Occipital lobe (tissue), 3 donors: ENCODE data around the gene SFPQ. TPM values are rescaled to one million over a fixed set of nuclear protein-coding genes. Genes with fewer than 3 reads are reported as not detected.
"Not testable (repeated sequence)": the region's sequence is repeated elsewhere in the genome, so short reads cannot be mapped to it uniquely, and the experiment has no call there.

ENCODE experiments used
- DNase-seq: peaks from one replicate; lab custom pipeline; 2025; lab: John Stamatoyannopoulos, UW
- small RNA-seq: library from RNA; depleted of rRNA; stranded (forward); fragments of <200 nt; gene quantifications from one replicate; pipeline ENCODE3, GENCODE V24; 2014
- total RNA-seq: library from RNA; depleted of rRNA; stranded (reverse); fragments of >200 nt; gene quantifications from one replicate; pipeline ENCODE4 v1.2.3, GENCODE V29; 2014

The SFPQ gene
- total RNA-seq, 1 donor from 2014 or later = 342 TPM

DNA sequence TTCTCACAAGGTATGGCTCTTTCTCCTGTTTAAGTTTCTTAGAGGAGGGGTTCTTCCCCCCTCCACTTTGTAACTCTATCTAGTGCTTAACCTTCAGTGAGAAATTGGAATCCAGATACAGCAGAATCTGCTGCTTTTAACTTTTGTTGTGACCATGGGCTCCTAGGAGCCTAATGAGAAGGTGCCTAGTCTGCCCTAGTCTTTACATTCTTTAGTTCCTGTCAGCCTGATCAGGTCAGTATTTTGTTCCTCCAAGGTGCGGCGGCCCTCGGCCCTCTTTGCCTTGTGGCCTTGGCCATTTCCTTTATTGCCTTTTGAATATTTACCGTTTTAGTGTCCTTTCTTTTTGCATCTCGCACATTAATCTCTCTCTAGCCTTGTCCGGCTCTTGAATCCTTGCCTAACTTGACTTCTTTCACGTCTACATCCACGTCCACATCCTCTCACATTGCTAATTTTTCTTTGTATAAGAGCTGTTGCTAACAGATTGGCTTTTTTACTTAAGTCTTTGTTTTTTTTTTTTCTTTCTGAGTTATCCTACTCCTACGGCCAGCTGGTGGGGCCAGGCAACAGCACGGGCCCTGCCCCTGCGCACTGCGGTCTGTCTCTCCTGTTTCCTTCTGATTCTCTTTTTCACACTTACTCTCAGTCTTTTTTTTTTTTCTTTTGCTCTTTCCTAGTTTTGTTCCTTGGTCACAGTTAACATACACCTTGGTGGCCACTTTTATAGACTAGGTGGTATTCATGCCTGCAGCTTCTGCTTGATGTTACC lies 49.0 kb downstream of the SFPQ start:
- DNase-seq = no peak

DNA sequence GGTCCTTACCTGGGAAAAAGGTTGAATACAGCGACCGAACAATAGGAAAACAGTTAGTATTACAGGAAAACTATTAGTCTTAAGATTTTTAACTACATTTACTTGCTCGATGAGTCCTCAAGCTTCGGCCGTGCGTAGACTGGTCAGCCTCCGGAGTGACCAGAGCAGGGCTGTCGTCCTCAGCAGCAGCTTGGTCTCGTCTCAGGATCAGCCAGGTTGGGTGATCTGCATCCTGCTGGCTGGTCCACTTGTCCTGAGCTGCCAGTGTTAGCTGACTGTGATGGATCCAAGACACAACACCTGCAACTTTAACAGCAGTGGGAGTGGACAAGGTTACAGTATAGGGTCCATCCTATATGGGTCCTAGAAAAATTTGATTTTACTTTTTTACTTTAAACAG lies 50.2 kb downstream of the SFPQ start:
- DNase-seq = not testable (repeated sequence)

DNA sequence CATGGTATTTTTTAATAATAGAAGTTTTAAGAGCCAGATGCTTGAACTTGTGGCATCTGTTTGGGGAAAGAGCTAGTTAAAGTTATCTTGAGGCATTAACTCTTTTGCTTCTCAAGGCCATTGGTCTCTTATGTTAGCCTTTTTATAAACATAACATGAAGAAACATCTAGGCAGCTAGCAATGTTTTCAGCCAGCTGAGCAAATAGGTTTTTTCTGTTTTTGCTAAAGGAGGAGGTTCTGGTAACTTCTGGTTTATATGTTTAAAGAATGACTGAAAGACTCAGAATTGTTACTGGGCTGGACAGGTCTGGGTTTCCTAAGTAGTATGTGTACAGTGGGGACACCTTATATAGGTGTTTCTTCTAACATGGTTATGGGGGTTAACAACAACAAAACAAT lies 50.7 kb downstream of the SFPQ start:
- not testable (repeated sequence) for DNase-seq

DNA sequence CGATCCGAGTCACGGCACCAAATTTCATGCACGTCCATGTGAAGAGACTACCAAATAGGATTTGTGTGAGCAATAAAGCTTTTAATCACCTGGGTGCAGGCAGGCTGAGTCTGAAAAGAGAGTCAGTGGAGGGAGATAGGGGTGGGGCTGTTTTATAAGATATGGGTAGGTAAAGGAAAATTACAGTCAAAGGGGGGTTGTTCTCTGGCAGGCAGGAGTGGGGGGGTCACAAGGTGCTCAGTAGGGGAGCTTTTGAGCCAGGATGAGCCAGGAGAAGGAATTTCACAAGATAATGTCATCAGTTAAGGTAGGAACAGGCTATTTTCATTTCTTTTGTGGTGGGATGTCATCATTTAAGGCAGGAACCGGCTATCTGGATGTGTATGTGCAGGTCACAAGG lies 55.4 kb downstream of the SFPQ start:
- DNase-seq = not testable (repeated sequence)

DNA sequence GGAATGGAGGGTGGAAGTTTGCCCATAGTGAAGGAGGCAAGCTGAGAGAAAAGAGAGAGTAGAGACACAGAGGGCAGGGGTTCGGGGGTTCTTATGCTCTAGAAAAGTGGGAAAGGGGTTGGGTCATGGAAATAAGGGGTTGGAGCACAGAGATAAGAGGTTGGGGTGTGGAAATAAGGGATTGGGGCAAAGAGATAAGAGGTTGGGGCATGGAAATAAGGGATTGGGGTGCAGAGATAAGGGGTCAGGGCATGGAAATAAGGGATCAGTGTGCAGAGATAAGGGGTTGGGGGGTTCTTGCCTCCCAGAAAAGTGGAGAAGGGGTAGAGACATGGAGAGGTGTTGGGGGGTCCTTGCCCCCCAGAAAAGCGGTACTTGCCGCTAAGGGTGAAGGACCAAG lies 56.2 kb downstream of the SFPQ start:
- DNase-seq = no peak

Small RNA genes within 50 kb of the gene (small RNA-seq; reads per million reads assigned to genes)
- gene RF00019 = not detected

Other genes starting within 250 kb of the SFPQ start
- gene TMEM35B, start 207.8 kb downstream of the SFPQ start, total RNA-seq = 4.7 TPM
- 38.1 TPM for gene ZMYM6, start 161.2 kb downstream of the SFPQ start, total RNA-seq
- 41.0 TPM for gene ZMYM1, start 113.8 kb downstream of the SFPQ start, total RNA-seq
- 108 TPM for gene ZMYM4, start 75.6 kb upstream of the SFPQ start, total RNA-seq